22Rv1 (cell line): ENCODE results near the gene RAB3A.
A peak's percentile ranks its signal among the peaks of the same experiment; 100 is the strongest.

Experiments
- H3K27ac ChIP-seq: fragments of 450-650 bp; 2 replicates; pipeline ENCODE4 v1.5.1; 2017
- ZFX ChIP-seq: fragments of 450-650 bp; IDR thresholded peaks from 2 replicates; pipeline ENCODE4 v1.6.1; 2017; ENCODE audit warnings: antibody characterized with exemption, borderline replicate concordance
- TF ChIP-seq, protein P1 (sequence below): fragments of 450-650 bp; IDR thresholded peaks from 2 replicates; pipeline ENCODE4 v1.5.1; 2017; ENCODE audit warnings: mild to moderate bottlenecking

The RAB3A gene

DNA sequence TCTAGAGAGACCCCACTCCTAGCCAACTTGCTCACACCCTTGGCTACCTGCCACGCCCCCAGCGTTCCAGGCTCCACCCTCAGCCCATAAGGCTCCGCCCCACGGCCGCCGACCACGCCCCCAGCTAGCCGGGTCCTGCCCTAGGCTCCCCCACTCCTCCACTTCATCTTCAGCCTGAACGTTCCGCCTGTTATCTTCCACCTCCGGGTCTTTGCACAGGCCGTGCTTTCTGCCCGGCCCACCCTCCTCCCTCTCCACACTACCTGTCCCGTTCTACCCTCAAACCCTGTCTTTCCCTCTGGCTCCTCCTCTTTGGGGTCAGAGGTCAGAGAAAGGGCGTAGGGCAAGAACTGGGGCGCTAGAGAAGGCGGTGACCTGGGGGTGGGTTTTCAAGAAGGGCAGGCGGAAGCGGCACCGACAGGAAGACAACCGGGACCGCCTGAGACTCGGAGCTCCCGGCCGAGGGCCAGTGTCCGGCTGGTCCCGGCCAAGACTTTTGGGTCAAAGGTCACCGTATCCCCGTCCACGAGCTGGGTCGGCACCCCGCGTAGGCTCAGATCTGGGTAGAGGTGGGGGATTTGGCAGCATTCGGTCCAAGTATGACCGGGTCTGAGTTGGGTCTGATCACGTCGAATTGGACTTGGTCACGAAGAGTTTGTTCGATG lies 20.1 kb upstream of the RAB3A start:
- peak overlapping the region; percentile 84 for H3K27ac ChIP-seq
- TF ChIP-seq, protein P1, sequence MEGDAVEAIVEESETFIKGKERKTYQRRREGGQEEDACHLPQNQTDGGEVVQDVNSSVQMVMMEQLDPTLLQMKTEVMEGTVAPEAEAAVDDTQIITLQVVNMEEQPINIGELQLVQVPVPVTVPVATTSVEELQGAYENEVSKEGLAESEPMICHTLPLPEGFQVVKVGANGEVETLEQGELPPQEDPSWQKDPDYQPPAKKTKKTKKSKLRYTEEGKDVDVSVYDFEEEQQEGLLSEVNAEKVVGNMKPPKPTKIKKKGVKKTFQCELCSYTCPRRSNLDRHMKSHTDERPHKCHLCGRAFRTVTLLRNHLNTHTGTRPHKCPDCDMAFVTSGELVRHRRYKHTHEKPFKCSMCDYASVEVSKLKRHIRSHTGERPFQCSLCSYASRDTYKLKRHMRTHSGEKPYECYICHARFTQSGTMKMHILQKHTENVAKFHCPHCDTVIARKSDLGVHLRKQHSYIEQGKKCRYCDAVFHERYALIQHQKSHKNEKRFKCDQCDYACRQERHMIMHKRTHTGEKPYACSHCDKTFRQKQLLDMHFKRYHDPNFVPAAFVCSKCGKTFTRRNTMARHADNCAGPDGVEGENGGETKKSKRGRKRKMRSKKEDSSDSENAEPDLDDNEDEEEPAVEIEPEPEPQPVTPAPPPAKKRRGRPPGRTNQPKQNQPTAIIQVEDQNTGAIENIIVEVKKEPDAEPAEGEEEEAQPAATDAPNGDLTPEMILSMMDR: no peak
- TF ChIP-seq ZFX: no peak

DNA sequence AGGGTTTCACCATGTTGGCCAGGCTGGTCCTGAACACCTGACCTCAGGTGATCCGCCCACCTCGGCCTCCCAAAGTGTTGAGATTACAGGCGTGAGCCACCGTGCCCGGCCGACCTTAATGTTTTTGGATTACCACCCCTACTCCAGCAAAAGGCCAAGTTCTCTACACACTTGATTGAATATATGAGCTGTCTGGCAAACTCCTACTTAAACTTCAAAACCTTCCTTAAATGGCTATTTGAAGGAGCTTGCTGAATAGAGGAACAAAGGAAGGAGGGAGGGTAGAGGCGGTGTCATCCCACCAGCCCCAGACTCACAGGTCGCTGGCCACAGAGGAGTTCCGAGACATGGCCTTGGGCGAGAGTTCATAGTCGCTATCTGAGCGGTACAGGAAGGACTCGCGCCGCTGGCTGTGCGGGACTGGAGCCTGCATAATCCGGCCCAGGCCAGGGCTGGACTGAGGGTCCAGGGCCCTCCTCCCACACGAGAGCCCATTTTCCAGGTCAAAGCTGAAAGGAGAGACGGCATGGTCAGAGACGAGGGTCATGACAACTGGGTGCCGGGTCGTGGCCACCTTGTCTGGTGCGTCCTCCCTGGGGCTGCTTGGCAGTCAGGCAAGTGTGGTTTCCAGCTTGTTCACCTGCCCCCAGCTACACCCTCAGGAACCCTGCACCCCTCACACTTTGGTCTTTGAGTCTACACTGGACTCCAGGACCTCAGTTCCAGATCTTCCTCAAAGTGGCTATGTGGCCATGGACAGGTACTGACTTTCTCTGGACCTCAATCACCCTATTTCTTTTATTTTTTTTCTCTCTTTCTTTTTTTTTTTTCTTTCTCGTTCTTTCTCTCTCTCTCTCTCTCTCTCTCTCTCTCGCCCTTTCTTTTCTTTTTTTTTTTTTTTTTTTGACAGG lies 18.2 kb upstream of the RAB3A start:
- no peak overlapping the region for H3K27ac ChIP-seq
- TF ChIP-seq, protein P1: no peak
- TF ChIP-seq ZFX: no peak

DNA sequence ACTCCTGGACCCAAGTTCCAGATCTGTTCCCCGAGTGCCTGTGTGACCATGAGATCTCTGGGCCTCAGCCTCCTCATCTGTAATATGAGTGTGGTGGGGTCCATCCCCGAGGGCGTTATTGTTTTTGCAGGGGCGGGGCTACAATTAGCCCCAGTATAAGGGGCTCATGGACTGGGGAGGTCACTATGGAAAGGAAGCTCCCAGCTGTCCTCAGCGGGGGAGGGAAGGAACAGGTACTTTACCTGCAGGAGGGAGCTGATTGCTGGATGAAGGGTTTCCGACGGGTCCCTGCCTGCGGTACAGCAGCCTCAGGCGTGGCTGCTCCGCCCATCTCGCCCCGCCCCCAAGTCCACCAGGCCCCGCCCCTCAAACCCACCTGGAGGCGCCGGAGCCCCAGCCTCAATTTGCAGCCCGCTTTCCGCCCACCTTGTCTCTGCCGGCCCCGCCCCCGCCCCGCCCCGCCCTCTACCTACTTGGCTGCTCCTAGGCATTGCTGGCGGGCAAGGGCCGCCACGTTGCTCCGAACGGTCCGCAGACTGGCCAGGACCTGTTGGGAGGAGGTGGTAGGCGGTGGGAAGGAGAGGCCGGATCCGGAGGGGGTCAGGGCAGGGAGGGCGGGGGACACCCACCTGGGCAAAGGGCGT lies 16.9 kb upstream of the RAB3A start:
- no peak for TF ChIP-seq ZFX
- TF ChIP-seq, protein P1: no peak
- H3K27ac ChIP-seq: no peak overlapping the region

DNA sequence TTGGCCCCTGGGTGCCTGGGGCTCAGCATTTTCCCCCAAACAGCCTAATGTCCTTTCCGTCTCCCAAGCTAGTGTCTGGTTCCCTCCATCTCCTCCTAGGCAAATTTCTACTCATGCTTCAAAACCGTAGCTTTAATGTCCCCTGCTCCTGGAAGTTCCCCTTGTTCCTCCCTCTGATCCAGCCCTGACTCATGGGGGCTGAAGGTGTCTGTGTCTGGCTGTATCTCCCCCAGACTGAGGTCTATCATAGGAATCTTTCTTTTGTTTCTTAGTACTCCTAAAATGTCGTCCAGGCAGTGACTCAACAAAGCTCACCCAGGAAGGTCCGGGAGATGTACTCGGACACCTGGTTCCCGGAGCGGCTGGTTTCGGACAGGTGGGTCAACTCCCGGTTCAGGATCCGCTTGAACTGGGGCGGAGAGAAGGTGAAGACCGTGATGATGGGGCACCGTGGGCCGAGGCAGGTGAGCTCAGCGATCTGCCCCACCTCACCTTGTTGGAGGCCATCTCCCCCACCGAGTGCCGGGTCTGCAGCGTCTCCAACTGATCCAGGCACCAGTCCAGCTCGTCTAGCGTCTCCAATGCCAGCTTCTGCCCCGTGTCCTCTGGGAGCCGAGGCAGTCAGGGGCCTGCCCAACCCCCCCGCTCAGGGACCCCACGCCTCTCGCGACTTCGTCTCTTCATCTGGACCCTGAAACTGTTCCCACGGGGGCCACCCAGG lies 16.2 kb upstream of the RAB3A start:
- no peak overlapping the region for H3K27ac ChIP-seq

DNA sequence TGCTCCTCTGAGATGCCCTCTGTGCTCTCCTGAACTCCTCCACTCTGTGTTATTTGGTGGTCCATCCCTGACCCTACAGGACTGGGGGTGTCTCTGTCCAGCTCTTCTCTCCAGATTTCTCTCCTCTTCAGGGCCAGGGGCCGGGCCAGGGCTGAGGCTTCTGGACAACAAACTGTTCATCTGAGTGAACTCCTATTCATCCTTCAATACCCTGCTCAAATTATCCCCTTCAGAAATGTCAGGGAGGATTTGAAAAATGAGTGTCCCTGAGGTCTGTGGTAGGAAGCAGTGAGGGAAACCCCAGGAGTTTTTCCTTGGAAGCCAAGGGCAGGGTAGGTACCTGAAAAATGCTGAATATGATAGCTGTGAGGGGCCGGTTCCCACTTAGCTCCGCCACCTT lies 14.8 kb upstream of the RAB3A start:
- TF ChIP-seq, protein P1: no peak
- no peak for TF ChIP-seq ZFX

More for the DNA sequence above, 16.2 kb upstream of the RAB3A start:
- TF ChIP-seq ZFX: no peak
- TF ChIP-seq, protein P1: no peak

DNA sequence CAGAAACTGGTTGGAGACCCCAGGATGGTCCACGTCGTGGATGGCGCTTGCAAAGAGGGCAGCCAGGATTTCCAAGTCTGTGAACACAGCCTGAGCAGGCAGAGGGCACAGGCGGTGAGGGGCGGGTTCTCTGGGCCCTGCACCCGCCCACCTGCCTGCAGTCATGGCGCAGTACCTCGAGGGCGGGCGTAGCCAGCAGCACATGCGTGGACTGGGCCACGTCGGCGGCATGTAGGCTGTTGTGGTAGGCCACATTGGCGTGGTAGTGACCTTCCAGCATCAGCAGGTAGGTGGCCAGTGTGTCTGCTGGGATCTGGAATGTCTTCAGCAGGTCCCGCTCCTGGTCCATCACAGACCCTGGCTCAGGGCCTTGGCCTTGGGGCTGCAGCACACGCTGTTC lies 14.3 kb upstream of the RAB3A start:
- TF ChIP-seq, protein P1: no peak
- TF ChIP-seq ZFX: no peak
- H3K27ac ChIP-seq: no peak overlapping the region

More for the DNA sequence above, 14.8 kb upstream of the RAB3A start:
- H3K27ac ChIP-seq: no peak overlapping the region
